SK-MEL-5 (cell line): Measurements from ENCODE around the gene MYO10. TPM values are rescaled to one million over a fixed set of nuclear protein-coding genes. Genes with fewer than 3 reads are reported as not detected.
"Not testable (repeated sequence)": the region's sequence is repeated elsewhere in the genome, so short reads cannot be mapped to it uniquely, and the experiment has no call there.

Experiments
- DNase-seq: peaks from one replicate; pipeline ENCODE4 v3.0.0-alpha.2; 2016; ENCODE audit warnings: low read depth, low spot score
- in situ Hi-C: cut with HindIII; loops from 2 replicates; pipeline ENCODE4 v1.10.0; 2016; ENCODE audit warnings: low sequenced_read_pairs, high pct_unique_total_duplicates, low pct_unique_long_range_greater_than_20kb
- total RNA-seq: library from RNA; depleted of rRNA; stranded (reverse); fragments of >200 nt; shearing (Covaris generic); gene quantifications from 2 replicates; pipeline ENCODE4 v1.2.3, GENCODE V29; 2014

MYO10 gene
- total RNA-seq, 1 experiment from 2014 or later = 161 TPM

DNA sequence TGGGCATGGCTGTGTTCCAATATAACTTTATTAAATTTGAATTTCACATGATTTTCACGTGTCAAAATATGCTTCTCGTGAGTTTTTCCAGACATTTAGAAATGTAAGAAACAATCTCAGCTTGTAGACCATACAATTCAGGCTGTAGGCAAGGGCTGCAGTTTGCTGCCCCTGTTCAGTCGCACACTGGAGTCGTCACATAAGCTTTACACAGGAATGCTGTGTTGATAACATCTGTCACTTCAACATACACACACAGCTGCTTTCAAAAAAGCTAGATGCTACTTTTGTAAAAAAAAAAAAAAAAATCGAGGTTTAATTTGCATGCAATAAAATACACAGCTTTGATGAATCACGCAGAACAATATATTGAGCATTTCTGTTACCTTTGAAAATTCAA, 77.9 kb downstream of the MYO10 start:
- DNase-seq = no peak
- in situ Hi-C loops = no loop called here

DNA sequence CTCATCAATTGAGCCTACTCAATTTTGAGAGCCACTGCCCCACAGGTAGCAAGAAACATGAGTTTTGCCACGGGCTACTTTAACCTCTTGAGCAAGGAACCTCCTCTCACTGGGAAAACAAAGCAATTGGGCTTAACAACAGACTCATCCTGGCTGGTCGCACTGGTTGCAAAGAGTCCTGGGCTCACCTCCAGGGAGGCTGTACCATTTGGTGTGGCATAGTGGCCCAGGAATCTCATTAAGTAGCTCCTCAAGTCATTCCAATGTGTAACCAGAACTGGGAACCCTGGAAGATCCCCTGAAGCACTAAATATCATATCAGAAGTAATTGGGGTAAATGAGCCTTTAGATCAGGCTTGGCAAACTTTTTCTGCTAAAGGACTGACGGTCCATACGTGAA, 78.5 kb downstream of the MYO10 start:
- DNase-seq = no peak
- in situ Hi-C loops = no loop called here

DNA sequence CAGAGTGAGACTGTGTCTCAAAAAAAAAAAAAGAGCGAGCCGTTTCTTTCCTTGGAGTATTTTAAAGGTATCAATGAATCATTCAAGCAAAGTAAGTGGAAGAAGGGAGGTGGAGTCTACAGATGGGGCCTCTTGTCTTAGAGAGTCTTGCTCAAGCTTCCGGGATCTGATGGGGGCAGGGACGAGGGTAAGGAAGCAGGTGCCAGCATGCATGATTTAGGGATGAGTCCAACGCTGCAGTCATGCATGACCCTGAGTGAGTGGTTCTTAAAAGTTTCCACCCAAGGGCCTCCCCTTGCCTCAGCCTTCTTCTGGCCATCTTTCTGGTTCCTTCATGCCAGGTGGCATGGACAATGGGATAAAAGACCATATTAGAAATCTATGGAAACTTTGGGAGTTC, 79.6 kb downstream of the MYO10 start:
- in situ Hi-C loops = no loop called here

DNA sequence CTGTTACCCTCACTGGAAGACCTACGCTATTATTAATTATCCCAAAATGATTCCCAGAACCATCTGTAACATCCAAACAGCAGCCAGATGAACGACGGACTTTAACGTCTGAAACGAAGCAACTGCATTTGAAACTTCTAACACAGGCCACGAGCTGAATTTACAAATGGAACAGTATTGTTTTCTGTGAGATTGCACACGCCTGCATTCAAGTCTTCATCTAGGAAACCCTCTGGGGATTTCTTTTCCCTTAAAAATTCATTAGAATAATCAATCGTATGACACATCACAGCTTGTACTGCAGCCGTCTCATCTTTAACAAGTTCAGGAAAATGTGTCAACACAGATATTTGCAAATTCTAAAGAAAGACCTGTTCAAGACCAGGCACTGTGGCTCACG, 80.2 kb downstream of the MYO10 start:
- in situ Hi-C loops = no loop called here
- no peak for DNase-seq

More for the DNA sequence above, 79.6 kb downstream of the MYO10 start:
- DNase-seq = no peak

DNA sequence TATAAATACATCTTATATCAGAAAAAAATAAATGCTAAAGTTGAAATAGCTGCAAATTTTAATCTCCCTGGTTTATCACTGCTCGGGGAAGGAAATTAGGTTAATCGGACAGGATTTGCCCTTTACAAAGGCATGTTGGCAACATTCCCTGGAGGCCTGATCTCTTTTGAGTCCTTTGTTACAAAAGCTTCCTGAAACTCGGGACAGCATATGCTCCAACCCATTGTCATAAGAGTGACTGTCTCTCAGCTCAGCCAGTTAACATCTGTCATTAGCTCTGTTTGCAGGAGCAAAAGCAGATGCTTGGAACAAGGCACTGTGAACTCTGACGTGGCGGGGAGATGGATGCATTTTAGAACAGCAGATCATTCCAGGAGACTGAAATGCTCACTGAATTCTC, 80.6 kb downstream of the MYO10 start:
- peak; percentile 48 for DNase-seq
- in situ Hi-C loops = no loop called here

DNA sequence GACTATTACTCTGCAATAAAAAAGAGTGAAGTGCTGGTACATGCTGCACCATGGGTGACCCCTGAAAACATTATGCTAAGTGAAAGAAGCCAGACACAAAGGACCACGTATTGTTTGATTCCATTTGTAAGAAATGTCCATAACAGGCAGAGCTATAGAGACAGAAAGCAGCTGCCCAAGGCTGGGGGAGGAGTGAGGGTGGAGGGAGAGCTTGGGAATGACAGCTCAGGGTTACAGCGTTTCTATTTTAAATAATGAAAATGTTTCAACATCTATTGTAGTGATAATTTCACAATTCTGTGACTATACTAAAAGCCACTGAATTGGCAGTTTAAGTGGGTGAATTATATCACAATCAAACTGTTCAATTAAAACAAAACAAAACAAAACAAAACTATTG, 81.7 kb downstream of the MYO10 start:
- no peak for DNase-seq
- in situ Hi-C loops = no loop called here

DNA sequence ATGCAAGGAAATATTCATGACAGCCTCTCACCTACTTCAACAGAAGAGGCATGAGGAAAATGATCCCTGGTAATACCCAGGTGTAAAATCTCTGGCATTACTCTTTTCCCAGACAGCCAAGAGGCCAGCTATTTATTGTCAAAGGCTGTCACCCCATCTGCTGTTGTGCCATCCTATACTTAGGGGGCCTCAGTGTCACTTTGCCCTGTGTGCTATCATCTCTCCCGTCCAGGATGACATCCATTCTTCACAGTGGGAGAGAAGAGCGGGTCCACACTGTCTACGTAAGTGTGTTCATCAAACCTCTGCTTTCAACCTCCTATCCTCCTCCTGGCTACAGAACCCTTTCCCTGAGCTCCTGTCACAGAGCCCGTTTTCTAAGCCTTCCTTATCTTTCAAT, 82.6 kb downstream of the MYO10 start:
- no peak for DNase-seq
- in situ Hi-C loops = no loop called here

DNA sequence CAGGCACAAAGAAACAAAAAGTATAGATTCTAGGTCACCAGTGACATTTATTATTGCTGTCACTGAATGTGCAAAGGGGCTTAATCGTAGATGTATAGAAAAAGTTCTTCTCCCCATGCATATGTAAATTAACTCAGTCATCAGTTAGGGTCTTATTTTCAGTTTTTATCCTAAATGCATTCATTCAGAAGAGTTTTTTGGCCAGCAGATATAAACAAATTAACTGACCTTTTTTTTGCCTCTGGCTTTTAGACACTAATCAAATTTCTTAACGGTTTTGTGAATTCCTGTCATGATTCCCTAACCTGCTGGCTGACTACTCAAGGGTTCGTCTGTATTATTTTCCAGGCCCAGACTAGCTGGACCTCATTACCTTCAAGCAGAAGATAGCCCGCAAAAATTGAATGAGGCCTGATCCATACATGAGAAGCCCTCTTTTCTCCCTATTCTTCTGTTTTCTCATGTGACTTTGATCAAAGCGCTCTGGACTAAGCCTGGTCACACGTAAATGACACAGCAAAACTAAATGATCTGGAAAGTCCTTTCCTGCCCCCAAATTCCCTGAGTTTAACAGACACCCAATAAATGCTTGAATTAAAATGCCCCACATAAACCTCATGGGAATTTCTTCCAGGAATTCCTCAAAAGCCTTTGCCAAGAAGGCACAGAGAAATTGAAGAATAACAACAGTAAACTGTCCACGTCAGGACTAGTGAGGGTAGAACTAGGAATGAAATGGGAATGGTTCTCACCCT, 83.7 kb downstream of the MYO10 start:
- in situ Hi-C loops = no loop called here

DNA sequence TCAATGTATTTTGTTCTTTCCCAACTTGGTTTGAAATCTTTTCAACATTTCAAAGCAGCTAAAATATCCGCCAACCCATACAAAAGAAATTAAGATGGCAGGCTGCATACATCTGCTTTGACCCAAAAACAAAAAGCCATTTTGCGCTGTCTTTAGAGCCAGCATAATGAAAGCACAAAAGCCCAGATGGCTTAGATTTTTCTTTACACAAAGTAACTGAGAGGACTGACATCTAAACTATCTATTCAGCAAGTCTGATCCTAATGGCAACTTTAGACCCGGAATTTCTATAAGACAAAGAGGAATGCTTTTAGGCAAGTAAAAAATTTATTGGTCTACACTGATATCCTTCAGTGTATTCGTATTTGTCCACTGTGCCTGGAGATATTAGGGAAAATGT, 86.3 kb downstream of the MYO10 start:
- in situ Hi-C loops = no loop called here
- DNase-seq = no peak

More for the DNA sequence above, 83.7 kb downstream of the MYO10 start:
- peak; percentile 71 for DNase-seq

DNA sequence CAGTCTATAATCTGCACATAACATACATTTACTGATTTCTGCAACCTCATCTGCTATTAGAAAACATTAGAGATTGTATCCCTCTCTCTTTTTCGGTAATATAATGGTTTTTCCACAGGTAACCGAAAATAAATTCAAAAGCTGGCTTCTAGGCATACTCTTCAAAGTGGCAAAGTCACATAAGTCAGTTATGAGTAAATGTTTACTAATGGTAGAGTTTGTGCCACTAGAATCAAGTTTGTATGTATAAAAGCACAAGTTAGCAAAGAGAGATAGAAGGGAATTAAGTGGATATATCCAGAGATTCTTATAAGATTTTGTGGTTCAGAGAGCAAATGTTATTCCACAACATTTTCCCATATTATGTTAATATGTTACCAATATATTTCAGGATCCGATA, 86.9 kb downstream of the MYO10 start:
- no peak for DNase-seq
- in situ Hi-C loops = no loop called here

DNA sequence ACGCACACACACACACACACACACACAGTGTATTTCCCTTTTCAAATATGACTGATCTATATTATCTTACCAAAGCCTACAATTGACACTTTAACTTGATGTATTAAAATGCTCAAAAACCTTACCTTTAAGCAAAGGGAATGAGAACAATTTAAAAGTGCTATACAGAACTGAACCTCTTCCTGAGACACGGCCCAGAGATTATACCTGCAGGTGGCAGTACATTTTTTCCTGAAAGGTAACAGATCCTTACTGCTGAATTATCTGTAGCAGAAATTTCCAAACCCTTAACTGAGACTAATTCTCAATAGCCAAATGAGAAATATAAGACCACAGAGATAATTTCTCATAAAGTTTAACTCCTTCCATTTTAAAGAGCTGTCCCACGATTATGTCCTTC, 91.1 kb downstream of the MYO10 start:
- DNase-seq = no peak
- in situ Hi-C loops = no loop called here

DNA sequence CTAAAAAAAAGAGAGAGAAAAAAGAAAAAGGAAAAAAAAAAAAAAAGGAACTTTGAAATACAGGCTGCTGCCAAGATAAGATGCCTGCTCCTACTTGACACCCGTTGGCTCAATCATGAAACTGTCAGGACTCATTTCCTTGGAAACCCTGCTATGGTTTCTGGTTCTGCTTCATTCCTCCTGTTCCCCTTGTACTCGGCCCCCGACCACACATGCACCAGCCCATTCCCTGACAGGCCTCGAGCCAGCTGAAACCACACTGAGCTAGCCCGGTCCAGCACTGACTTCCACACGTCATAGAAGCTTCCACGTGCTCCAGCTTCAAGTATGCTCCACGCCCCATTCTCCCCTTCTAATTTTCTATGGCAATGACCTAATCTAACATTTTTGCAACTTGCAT, 93.2 kb downstream of the MYO10 start:
- DNase-seq = no peak
- in situ Hi-C loops = no loop called here

DNA sequence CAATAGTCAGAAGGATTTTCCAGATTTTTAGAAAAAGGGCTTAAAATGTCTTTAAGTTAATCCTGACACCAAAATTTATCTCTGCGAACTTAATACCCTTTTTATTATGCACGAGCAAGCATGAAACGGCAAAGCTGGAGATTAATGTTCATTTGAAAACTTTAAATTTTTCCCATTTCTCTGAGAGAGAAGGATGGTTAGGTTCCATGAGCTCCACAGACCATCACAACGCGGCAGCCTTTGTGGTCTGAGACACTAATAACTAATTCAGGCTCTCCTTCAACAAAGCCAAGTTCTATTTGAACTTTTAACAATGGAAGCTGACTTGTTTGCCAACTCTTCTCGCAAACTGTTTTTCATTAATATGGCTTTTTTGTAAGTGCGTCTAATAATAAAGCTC, 94.7 kb downstream of the MYO10 start:
- in situ Hi-C loops = no loop called here
- DNase-seq = no peak

DNA sequence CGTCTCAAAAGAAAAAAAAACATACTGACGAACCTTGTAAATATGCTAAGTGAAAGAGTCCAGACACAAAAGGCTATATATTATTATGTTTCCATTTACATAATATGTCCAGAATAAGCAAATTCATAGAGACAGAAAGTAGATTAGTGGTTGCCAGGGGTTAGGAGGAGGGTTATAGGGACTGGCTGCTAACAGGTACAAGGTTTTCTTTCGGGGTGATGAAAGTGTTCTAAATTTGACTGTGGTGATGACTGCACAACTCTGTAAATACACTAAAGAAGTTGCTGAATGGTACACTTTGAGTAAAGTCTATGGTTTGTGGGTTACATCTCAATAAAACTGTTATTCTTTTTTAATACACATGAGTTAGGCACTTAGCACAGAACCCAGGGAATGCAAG, 98.8 kb downstream of the MYO10 start:
- DNase-seq = no peak
- in situ Hi-C loops = no loop called here

DNA sequence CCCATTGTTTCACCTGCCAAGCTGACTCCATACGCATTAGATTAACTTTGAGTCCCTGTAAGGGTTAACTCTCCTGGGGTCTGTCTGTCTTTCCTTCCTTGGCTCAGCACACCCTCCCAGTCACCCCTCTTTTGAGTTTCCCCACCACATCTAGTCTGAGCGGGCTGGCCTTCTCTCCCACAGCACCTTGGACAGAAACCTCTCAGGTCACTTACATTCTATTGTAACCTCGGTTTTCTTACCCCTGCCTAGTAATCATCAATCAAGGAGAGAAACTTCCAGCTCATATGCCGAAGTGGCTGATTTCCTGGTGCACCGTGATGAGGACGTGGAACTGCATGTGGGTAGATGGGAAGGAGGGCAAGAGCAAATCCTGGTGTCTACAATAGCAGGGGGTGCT, 102.1 kb downstream of the MYO10 start:
- in situ Hi-C loops = no loop called here
- DNase-seq = no peak

DNA sequence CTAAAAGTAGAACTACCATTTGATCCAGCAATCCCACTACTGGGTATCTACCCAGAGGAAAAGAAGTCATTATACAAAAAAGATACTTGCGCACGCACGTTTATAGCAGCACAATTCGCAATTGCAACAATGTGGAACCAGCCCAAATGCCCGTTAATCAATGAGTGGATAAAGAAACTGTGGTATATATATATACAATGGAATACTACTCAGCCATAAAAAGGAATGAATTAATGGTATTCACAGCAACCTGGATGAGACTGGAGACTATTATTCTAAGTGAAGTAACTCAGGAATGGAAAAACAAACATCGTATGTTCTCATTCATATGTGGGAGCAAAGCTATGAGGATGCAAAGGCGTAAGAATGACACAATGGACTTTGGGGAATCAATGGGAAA, 104.8 kb downstream of the MYO10 start:
- in situ Hi-C loops, DNase-seq: not testable (repeated sequence)

DNA sequence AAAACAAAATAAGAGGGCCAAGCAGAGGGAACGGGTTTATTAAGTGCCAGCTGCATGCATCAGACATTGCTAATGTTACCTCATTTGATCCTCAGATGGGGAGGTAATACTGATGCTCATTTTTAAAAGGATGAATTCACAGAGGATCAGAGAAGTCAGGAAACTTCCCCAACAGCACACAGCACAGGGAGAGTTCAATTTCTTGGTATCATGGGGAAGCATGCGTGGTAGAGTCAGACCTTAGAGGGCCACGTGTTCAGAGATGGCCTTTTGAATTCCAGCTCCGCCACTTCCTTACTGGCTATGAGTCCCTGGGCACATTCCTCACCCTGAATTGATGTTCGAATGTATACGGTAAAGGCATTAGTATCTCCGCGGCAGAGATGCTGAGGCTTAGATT, 108.3 kb downstream of the MYO10 start:
- no peak for DNase-seq
- in situ Hi-C loops = no loop called here

DNA sequence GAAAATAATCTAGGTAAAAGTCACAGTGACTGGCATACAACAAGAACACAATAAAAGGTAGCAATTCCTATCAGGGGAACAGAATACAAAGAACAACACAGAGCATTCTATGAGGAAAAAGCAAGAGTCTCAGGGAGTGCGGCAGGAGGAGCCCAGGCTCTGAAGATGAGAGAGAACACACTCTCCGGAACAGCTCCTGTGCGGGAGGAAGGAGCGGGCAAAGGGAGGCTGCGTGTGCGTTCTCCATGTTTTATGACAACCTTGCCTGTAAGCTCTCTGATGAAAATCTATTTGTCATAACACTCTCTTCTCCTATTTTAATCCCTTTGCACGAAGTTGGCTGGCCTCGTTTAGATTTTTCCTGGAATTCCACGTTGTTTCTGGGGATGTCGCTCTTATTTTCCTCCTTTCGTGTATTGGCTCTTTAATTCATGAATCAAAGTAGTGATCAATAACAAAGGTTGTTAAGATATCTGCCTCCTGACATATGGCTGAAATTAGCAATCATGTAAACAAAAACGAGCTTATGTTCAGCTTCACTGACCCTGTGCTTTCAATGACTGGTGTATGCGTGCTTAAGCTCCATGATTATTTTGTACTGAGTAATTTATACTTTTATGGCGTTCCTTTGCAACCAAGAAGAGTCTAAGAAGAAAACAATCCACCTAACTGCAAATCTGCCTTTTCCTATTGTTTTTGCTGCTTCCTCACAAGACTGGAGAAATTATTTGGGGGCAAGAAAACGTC, 109.5 kb downstream of the MYO10 start:
- in situ Hi-C loops = no loop called here

DNA sequence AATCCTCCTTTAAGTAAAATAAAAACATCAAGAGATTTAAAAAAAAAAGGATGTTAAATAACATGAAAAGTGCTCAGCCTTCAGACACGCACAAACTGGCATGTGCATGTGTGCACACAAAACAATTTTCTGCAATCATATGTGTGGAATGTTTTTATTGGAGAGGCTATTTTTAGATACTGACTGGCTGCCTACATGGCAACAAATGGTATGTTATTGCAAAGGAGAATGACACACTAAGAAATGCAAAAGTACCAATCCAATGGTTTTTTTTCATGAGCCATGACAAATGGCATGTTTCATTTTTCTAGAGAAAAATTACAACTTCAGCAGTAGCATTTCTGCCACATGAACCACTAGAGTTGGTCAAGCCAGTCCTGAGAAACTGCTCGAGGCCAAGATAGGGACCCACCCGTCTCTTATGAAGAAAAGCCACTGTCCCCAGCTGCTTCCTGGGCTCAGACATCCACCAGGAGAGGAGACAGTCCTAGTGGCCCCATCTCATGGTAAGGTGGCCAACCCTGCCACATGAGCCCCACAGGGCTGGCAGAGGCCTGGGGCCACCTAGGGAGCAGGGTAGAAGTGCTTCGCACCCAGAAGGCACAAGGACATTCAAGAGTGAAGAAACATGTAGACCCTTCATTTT, 116.4 kb downstream of the MYO10 start:
- DNase-seq = no peak
- in situ Hi-C loops = no loop called here

More for the DNA sequence above, 109.5 kb downstream of the MYO10 start:
- DNase-seq = no peak
